ENCODE measurements around the gene RALA. TPM values are rescaled to one million over a fixed set of nuclear protein-coding genes. Genes with fewer than 3 reads are reported as not detected.
"Not testable (repeated sequence)": the region's sequence is repeated elsewhere in the genome, so short reads cannot be mapped to it uniquely, and the experiment has no call there.

The RALA gene
- total and polyA plus RNA-seq, 11 donors, result 13.5 to 37.1 (median 23.4) TPM

DNA sequence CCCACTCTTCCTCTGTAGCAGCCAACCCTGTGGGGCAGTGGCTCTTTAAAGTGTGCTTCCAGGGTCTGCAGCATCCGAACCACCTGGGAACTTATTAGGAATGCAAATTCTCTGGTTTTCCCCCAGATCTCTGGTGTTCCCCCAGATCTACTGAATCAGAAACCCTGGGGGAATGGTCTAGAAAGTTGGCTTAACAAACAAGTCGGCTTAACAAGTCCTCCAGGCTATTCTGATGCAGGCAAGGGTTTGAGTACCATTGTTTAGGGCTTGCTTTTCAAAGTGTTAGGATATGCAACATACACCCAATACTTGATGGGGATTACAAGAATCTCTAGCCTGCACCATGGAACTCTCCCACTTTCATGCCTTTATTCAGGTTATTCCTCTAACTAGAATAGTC is 126.3 kb downstream of the RALA start:
- H3K27me3 ChIP-seq, result no peaks in the 10 kb centered on the region
- DNase-seq (no peak), ATAC-seq (no peak)
- 88 to 100% (median 91%) methylated on average over 2 of the region's 2 CpGs for WGBS, 4 donors
- intact Hi-C loops (cut with DNase I), result loop anchor here in 2 of 10 donors (5.0 to 10.0 kb wide), 2 partner anchors 75 to 127 kb away; partner anchors contain the start of gene RALA (in 1 of the 2)
- TF ChIP-seq CTCF (IDR thresholded peaks at IDR 0.05) (no peak), POLR2A (IDR thresholded peaks at IDR 0.05) (no peak)
- no peaks in the 10 kb centered on the region for H3K9me3 ChIP-seq
- no peaks in the 10 kb centered on the region for H3K36me3 ChIP-seq
- peaks cover 0 to 8% (median 1%) of the 10 kb centered on the region in 12 donors for H3K4me1 ChIP-seq
- no peak overlapping the region for H3K4me3 ChIP-seq
- H3K27ac ChIP-seq, result no peak overlapping the region

DNA sequence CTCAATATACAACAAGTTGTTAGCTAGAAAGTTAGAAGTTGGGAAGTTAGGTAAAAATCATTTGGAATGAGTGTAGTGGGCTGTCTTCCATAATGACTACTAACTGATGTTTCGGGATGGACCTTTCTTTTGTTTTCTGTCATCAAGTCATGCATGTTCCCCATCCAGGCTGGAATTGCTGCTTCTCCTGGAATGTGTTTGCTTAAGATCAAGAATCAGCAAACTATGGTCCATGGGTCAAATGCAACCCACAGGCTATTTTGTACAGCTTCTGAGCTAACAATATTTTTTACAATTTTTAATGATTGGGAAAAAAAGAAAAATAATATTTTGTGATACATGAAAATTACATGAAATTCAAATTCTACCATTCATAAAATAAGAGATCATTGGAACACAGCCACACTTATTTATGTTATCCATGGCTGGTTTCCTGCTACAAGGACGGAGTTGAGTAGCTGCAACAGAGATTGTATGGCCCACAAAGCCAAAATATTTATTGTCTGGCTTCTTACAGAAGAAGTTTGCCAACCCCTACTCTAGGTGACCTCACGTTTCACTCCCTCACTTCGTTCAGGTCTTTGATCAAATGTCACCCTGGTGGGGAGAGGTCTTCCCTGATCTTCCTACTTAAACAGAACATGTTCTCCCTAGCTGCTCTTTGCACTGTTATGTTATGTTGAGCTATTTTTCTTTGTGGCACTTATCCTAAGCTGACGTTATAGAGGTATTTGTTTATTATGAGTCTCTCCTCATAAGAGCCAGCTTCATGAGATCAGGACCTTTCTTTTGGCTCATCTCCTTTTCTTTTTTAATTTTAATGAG is 127.1 kb downstream of the RALA start:
- intact Hi-C loops (cut with DNase I), result loop anchor here in 1 of 10 donors (10.0 kb wide), 1 partner anchor 74 kb away; no protein-coding TSS in a partner anchor
- TF ChIP-seq CTCF (IDR thresholded peaks at IDR 0.05) (no peak), POLR2A (IDR thresholded peaks at IDR 0.05) (no peak)
- 88 to 94% (median 89%) methylated on average over 5 of the region's 5 CpGs for WGBS, 4 donors
- ATAC-seq (no peak), DNase-seq (no peak)
- no peak overlapping the region for H3K4me3 ChIP-seq
- no peaks in the 10 kb centered on the region for H3K9me3 ChIP-seq
- H3K27me3 ChIP-seq, result no peaks in the 10 kb centered on the region
- peaks cover 0 to 8% (median 1%) of the 10 kb centered on the region in 12 donors for H3K4me1 ChIP-seq
- no peak overlapping the region for H3K27ac ChIP-seq
- H3K36me3 ChIP-seq, result no peaks in the 10 kb centered on the region

DNA sequence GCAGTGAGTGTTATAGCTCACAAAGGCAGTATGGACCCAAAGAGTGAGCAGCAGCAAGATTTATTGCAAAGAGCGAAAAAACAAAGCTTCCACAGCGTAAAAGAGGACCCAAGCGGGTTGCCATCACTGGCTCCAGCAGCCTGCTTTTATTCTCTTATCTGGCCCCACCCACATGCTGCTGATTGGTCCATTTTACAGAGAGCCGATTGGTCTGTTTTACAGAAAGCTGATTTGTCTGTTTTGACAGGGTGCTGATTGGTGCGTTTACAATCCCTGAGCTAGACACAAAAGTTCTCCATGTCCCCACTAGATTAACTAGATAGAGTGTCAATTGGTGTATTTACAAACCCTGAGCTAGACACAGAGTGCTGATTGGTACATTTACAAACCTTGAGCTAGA is 129.9 kb downstream of the RALA start:
- ATAC-seq, H3K27me3 ChIP-seq, H3K4me3 ChIP-seq, H3K27ac ChIP-seq, H3K9me3 ChIP-seq, DNase-seq, H3K36me3 ChIP-seq: not testable (repeated sequence)
- 96 to 100% (median 97%) methylated on average over 5 of the region's 5 CpGs for WGBS, 4 donors
- intact Hi-C loops (cut with DNase I), result loop anchor here in 1 of 10 donors (10.0 kb wide), 1 partner anchor 72 kb away; no protein-coding TSS in a partner anchor
- H3K4me1 ChIP-seq, result peaks cover 0 to 11% (median 1%) of the 10 kb centered on the region in 12 donors

DNA sequence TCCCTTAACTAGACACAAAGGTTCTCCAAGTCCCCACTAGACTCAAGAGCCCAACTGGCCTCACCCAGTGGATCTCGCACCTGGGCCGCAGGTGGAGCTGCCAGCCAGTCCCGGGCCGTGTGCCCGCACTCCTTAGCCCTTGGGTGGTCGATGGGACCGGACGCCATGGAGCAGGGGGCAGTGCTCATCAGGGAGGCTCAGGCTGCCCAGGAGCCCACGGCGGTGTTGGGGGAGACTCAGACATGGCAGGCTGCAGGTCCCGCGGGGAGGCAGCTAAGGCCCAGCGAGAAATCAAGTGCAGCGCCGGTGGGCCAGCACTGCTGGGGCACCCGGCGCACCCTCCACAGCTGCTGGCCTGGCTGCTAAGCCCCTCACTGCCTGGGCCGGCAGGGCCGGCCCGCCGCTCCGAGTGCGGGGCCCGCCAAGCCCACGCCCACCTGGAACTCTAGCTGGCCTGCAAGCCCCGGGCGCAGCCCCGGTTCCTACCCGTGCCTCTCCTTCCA is 130.5 kb downstream of the RALA start:
- H3K27ac ChIP-seq, result no peak overlapping the region
- intact Hi-C loops (cut with DNase I), result loop anchor here in 1 of 10 donors (10.0 kb wide), 1 partner anchor 71 kb away; no protein-coding TSS in a partner anchor
- no peaks in the 10 kb centered on the region for H3K36me3 ChIP-seq
- no peak overlapping the region for H3K4me3 ChIP-seq
- DNase-seq (no peak), ATAC-seq (no peak)
- peaks cover 0 to 11% (median 1%) of the 10 kb centered on the region in 12 donors for H3K4me1 ChIP-seq
- WGBS, 4 donors, result 95 to 98% (median 97%) methylated on average over 12 to 29 of the region's 29 CpGs
- no peaks in the 10 kb centered on the region for H3K9me3 ChIP-seq
- no peak for TF ChIP-seq POLR2A (IDR thresholded peaks at IDR 0.05)
- TF ChIP-seq CTCF (IDR thresholded peaks at IDR 0.05), result no peak
- no peaks in the 10 kb centered on the region for H3K27me3 ChIP-seq
